Endothelial cell of umbilical vein (primary cell): ENCODE data around the gene ATG10. TPM values are rescaled to one million over a fixed set of nuclear protein-coding genes. Genes with fewer than 3 reads are reported as not detected.

Experiments used
- BruUV-seq: library from RNA; stranded (reverse); fragments of 400-500 nt; replicated peaks from 2 replicates; lab custom pipeline; 2021; lab: Mats Ljungman, UMichigan
- CTCF ChIA-PET: fragments of 300-600, 350-600 bp; sonication (Branson Sonifier 250); formaldehyde crosslinking; loops from one replicate; lab custom pipeline; 2021; ENCODE audit warnings: antibody characterized with exemption, inconsistent platforms; lab: Charles Lee
- POLR2A ChIA-PET: fragments of 300-600, 350-600 bp; sonication (Branson Sonifier 250); formaldehyde crosslinking; loops from one replicate; lab custom pipeline; 2021; ENCODE audit warnings: antibody characterized with exemption, inconsistent platforms; lab: Charles Lee
- DNase-seq: peaks from one replicate; pipeline ENCODE4 v3.0.0-alpha.2; 2011; ENCODE audit warnings: low read depth, low spot score
- FAIRE-seq: peaks from 2 replicates; lab custom pipeline; 2011; peaks lifted over from hg19 to GRCh38; lab: Jason Lieb, UNC
- H2AFZ ChIP-seq: 2 replicates; pipeline ENCODE4 v1.6.0; 2012; ENCODE audit warnings: low read depth, low read length, control low read depth, inconsistent platforms
- H3K27ac ChIP-seq: 2 replicates; pipeline ENCODE4 v1.5.1; 2011; ENCODE audit warnings: low read depth, mild to moderate bottlenecking, control low read depth, low read length, moderate library complexity; ENCODE audit not compliant: insufficient read depth
- H3K27me3 ChIP-seq, 2 experiments: 2 replicates each; pipeline versions ENCODE4 v1.6.0 to v1.6.1; 2011; ENCODE audit warnings: low read length in 2 of 2, mixed read lengths in 1 of 2; ENCODE audit not compliant: control insufficient read depth in 2 of 2, insufficient read depth in 2 of 2
- H3K36me3 ChIP-seq, 2 experiments: 2 replicates in 1 of 2; 3 replicates in 1 of 2; pipeline ENCODE4 v1.5.1; 2011; ENCODE audit warnings: low read length in 2 of 2, mild to moderate bottlenecking in 1 of 2, moderate library complexity in 1 of 2; ENCODE audit not compliant: control insufficient read depth in 2 of 2, insufficient read depth in 2 of 2; ENCODE audit errors: extremely low read depth in 1 of 2
- H3K4me1 ChIP-seq: 3 replicates; pipeline ENCODE4 v1.5.1; 2011; ENCODE audit warnings: mild to moderate bottlenecking, low read length; ENCODE audit not compliant: control insufficient read depth, insufficient read depth; ENCODE audit errors: extremely low read depth
- H3K4me2 ChIP-seq: 2 replicates; pipeline ENCODE4 v1.6.1; 2011; ENCODE audit warnings: low read length, control low read depth, mixed read lengths; ENCODE audit not compliant: insufficient read depth
- H3K4me3 ChIP-seq, 3 experiments: fragments of 200-600 bp in 1 of 3; sonication (generic), shearing (Covaris generic) in 1 of 3; replicated peaks in 1 of 3; 2 replicates each; pipeline ENCODE4 v1.5.1; 2011 to 2016; ENCODE audit warnings: control low read depth in 3 of 3, low read length in 3 of 3, mild to moderate bottlenecking in 2 of 3, inconsistent platforms in 1 of 3, low read depth in 1 of 3, moderate library complexity in 1 of 3; ENCODE audit not compliant: insufficient read depth in 1 of 3
- H3K79me2 ChIP-seq: 2 replicates; pipeline ENCODE4 v1.6.0; 2012; ENCODE audit warnings: low read length, inconsistent platforms; ENCODE audit not compliant: control insufficient read depth, insufficient read depth
- H3K9ac ChIP-seq: replicated peaks from 2 replicates; pipeline ENCODE3; 2011; ENCODE audit warnings: low read length, control low read depth; ENCODE audit not compliant: insufficient read depth; ENCODE audit errors: extremely low read depth
- H3K9me1 ChIP-seq: replicated peaks from 3 replicates; pipeline ENCODE4 v1.6.0; 2011; ENCODE audit warnings: mild to moderate bottlenecking, low read length; ENCODE audit not compliant: control insufficient read depth, insufficient read depth; ENCODE audit errors: extremely low read depth
- H3K9me3 ChIP-seq: replicated peaks from 2 replicates; pipeline ENCODE4 v1.5.1; 2012; ENCODE audit warnings: low read length, inconsistent platforms; ENCODE audit not compliant: control insufficient read depth, insufficient read depth
- H4K20me1 ChIP-seq: replicated peaks from 2 replicates; pipeline ENCODE3; 2011; ENCODE audit warnings: mild to moderate bottlenecking, low read length; ENCODE audit not compliant: control insufficient read depth, insufficient read depth; ENCODE audit errors: extremely low read depth
- EZH2 ChIP-seq: IDR thresholded peaks from 2 replicates; pipeline ENCODE4 v1.6.1; 2012; ENCODE audit warnings: borderline replicate concordance, low read depth, mild to moderate bottlenecking, moderate library complexity, low read length, inconsistent platforms; ENCODE audit not compliant: severe bottlenecking
- FOS ChIP-seq: IDR thresholded peaks from 2 replicates; pipeline ENCODE4 v1.6.1; 2011; ENCODE audit warnings: mild to moderate bottlenecking, low read length, moderate library complexity, borderline replicate concordance; ENCODE audit not compliant: insufficient read depth
- GATA2 ChIP-seq: IDR thresholded peaks from 2 replicates; pipeline ENCODE4 v1.7.0; 2011; ENCODE audit warnings: low read depth, mild to moderate bottlenecking, moderate library complexity, mixed read lengths, low read length; ENCODE audit not compliant: insufficient read length, insufficient read depth
- JUN ChIP-seq: IDR thresholded peaks from 2 replicates; pipeline ENCODE4 v1.6.1; 2011; ENCODE audit warnings: borderline replicate concordance, low read depth; ENCODE audit not compliant: insufficient read length, insufficient read depth
- MYC ChIP-seq: IDR thresholded peaks from one replicate; pipeline ENCODE4 v1.6.1; 2011; ENCODE audit warnings: mild to moderate bottlenecking, low read depth, low read length
- POLR2A ChIP-seq: IDR thresholded peaks from 2 replicates; pipeline ENCODE4 v1.6.1; 2012; ENCODE audit warnings: low read depth, mild to moderate bottlenecking, control low read depth, low read length
- POLR2AphosphoS5 ChIP-seq: IDR thresholded peaks from 2 replicates; pipeline ENCODE4 v1.6.1; 2012; ENCODE audit warnings: low read depth, mild to moderate bottlenecking, control low read depth, low read length, moderate library complexity; ENCODE audit not compliant: insufficient read depth
- dilution Hi-C: fragments of 300-500 bp; cut with MboI; formaldehyde crosslinking; loops from one replicate; pipeline ENCODE4 v1.15.0; 2019; ENCODE audit warnings: low sequenced_read_pairs; ENCODE audit not compliant: extremely low pct_ligation_motif_present
- intact Hi-C: fragments of 100-400 bp; cut with micrococcal nuclease; formaldehyde crosslinking; loops from one replicate; pipeline ENCODE4 v1.10.0; 2022
- polyA plus RNA-seq, 4 experiments: library from polyadenylated mRNA; depleted of rRNA in 3 of 4; stranded (reverse) in 3 of 4; unstranded in 1 of 4; fragments of >200 nt; gene quantifications; 2 replicates each; pipeline versions ENCODE4 v1.2.1 to v1.2.3, GENCODE V29; 2011 to 2012; ENCODE audit warnings: missing spikeins in 1 of 4
- total RNA-seq: library from RNA; stranded (reverse); gene quantifications from 2 replicates; pipeline ENCODE4 v1.2.3, GENCODE V29; 2021
- TF ChIP-seq, protein P1 (sequence below), 2 donors: IDR thresholded peaks; 1 replicate in 1 of 2; 2 replicates in 1 of 2; pipeline ENCODE4 v1.5.1; 2011; ENCODE audit warnings: low read length in 2 of 2, mild to moderate bottlenecking in 2 of 2, moderate library complexity in 2 of 2, control low read depth in 1 of 2, inconsistent platforms in 1 of 2, low read depth in 1 of 2; ENCODE audit not compliant: insufficient read depth in 1 of 2; ENCODE audit errors: extremely low read depth in 1 of 2
- TF ChIP-seq, protein P2 (sequence below): IDR thresholded peaks from 2 replicates; pipeline ENCODE4 v1.6.1; 2011; ENCODE audit not compliant: insufficient read depth, insufficient read length

The ATG10 gene
- total and polyA plus RNA-seq, 2 donors (not counting 3 experiments of a cell fraction or from before 2014, with no cell fraction given), result 1.6 to 3.9 TPM

GRCh38 chr5:82178378-82178777 lies 206.6 kb downstream of the ATG10 start:
- Histone ChIP-seq H3K4me3 (no peak overlapping the region), H3K79me2 (no peaks in the 10 kb centered on the region), H3K4me1 (no peaks in the 10 kb centered on the region), H3K4me2 (no peak overlapping the region), H3K9me3 (no peaks in the 10 kb centered on the region), H3K27me3 (no peaks in the 10 kb centered on the region), H3K9ac (no peak overlapping the region), H3K9me1 (no peaks in the 10 kb centered on the region), H4K20me1 (no peaks in the 10 kb centered on the region), H2AFZ (no peak overlapping the region), H3K36me3 (no peaks in the 10 kb centered on the region), H3K27ac (no peak overlapping the region)
- CTCF ChIA-PET, result interaction anchor here (0.7 to 1.6 kb wide), 2 partner anchors 10 to 814 kb away, joined by 3 to 5 read pairs; no protein-coding TSS in a partner anchor
- POLR2A ChIA-PET, result no interaction called here
- TF ChIP-seq JUN (no peak), MYC (no peak)
- TF ChIP-seq, protein P1, sequence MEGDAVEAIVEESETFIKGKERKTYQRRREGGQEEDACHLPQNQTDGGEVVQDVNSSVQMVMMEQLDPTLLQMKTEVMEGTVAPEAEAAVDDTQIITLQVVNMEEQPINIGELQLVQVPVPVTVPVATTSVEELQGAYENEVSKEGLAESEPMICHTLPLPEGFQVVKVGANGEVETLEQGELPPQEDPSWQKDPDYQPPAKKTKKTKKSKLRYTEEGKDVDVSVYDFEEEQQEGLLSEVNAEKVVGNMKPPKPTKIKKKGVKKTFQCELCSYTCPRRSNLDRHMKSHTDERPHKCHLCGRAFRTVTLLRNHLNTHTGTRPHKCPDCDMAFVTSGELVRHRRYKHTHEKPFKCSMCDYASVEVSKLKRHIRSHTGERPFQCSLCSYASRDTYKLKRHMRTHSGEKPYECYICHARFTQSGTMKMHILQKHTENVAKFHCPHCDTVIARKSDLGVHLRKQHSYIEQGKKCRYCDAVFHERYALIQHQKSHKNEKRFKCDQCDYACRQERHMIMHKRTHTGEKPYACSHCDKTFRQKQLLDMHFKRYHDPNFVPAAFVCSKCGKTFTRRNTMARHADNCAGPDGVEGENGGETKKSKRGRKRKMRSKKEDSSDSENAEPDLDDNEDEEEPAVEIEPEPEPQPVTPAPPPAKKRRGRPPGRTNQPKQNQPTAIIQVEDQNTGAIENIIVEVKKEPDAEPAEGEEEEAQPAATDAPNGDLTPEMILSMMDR (IDR thresholded peaks at IDR 0.05; ENCODE audit: extremely low read depth in 1 of 2, insufficient read depth in 1 of 2, low read depth in 1 of 2, low read length in 2 of 2), result no peak
- dilution Hi-C loops, result no loop called here
- BruUV-seq, result no TSS peak
- intact Hi-C loops, result no loop called here
- FAIRE-seq, result no peak
- DNase-seq, result no peak

DNA sequence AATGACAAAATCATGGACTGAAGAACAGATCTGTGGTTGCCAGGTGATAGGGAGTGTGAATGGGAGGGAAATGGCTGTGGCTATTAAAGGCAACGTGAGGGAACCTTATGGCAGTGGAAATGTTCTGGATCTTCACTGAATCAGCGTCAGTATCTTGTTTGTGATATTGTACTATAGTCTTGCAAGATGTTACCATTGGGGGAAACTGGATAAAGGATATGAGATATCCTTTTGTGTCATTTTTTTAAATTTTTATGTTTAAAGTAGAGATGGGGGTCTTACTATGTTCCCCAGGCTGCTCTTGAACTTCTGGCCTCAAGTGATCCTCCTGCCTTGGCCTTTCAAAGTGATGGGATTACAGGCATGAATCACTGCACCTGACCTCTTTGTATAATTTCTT lies 210.8 kb downstream of the ATG10 start:
- ChIA-PET POLR2A (no interaction called here), CTCF (no interaction called here)
- Histone ChIP-seq H3K9me3 (no peaks in the 10 kb centered on the region), H3K4me1 (no peaks in the 10 kb centered on the region), H3K27ac (no peak overlapping the region), H3K4me3 (no peak overlapping the region), H3K9me1 (no peaks in the 10 kb centered on the region), H4K20me1 (no peaks in the 10 kb centered on the region), H3K36me3 (no peaks in the 10 kb centered on the region), H3K9ac (no peak overlapping the region), H3K79me2 (no peaks in the 10 kb centered on the region), H3K27me3 (no peaks in the 10 kb centered on the region), H2AFZ (no peak overlapping the region), H3K4me2 (no peak overlapping the region)
- BruUV-seq, result no TSS peak
- intact Hi-C loops (no loop called here), dilution Hi-C loops (no loop called here)
- DNase-seq (no peak), FAIRE-seq (no peak)
- TF ChIP-seq POLR2A, result no peak
- TF ChIP-seq, protein P2, sequence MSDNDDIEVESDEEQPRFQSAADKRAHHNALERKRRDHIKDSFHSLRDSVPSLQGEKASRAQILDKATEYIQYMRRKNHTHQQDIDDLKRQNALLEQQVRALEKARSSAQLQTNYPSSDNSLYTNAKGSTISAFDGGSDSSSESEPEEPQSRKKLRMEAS, result no peak
- no peak for TF ChIP-seq POLR2AphosphoS5
- TF ChIP-seq EZH2, result no peak
- no peak for TF ChIP-seq MYC
- TF ChIP-seq JUN, result no peak
- TF ChIP-seq, protein P1 (IDR thresholded peaks at IDR 0.05; ENCODE audit: extremely low read depth in 1 of 2, insufficient read depth in 1 of 2, low read depth in 1 of 2, low read length in 2 of 2), result no peak
- no peak for TF ChIP-seq GATA2
- no peak for TF ChIP-seq FOS
